IPS DF 6.9 (cell line): ENCODE results near the gene SERPINB6.

Source experiments
- DNase-seq: peaks from one replicate; pipeline ENCODE4 v3.0.0-alpha.2; 2013; ENCODE audit warnings: low read depth, low spot score
- H3K27ac ChIP-seq: one replicate; pipeline ENCODE4 v1.5.1; 2013; ENCODE audit warnings: low read length, control low read depth
- H3K27me3 ChIP-seq: 2 replicates; pipeline ENCODE4 v1.6.1; 2013; ENCODE audit warnings: mild to moderate bottlenecking, low read length; ENCODE audit not compliant: control insufficient read depth, insufficient read depth
- H3K36me3 ChIP-seq: 2 replicates; pipeline ENCODE4 v1.6.1; 2013; ENCODE audit warnings: low read length; ENCODE audit not compliant: control insufficient read depth, insufficient read depth
- H3K4me1 ChIP-seq: 2 replicates; pipeline ENCODE4 v1.6.1; 2013; ENCODE audit warnings: low read length; ENCODE audit not compliant: control insufficient read depth, insufficient read depth
- H3K4me3 ChIP-seq: 2 replicates; pipeline ENCODE4 v1.5.1; 2013; ENCODE audit warnings: mild to moderate bottlenecking, low read length
- H3K9me3 ChIP-seq: 2 replicates; pipeline ENCODE4 v1.6.1; 2013; ENCODE audit warnings: low read length, inconsistent platforms; ENCODE audit not compliant: control insufficient read depth, insufficient read depth
- WGBS: extraction: QIAGEN DNeasy Blood & Tissue Kit; methylation state at CpG from one replicate; pipeline ENCODE4 v1.1.7; 2013; ENCODE audit warnings: mixed read lengths, missing lambda C conversion rate; ENCODE audit not compliant: insufficient read length, insufficient coverage; 5-methylcytosine and 5-hydroxymethylcytosine counted together

SERPINB6 gene

GRCh38 chr6:2988426-2989331 lies 17.3 kb upstream of the SERPINB6 start:
- H3K27me3 ChIP-seq: no peaks in the 10 kb centered on the region
- H3K4me1 ChIP-seq: peaks cover 8% of the 10 kb centered on the region; the same call in 1 of the 2 replicates
- no peaks in the 10 kb centered on the region for H3K9me3 ChIP-seq
- H3K4me3 ChIP-seq: peak overlapping the region; percentile 52; the same call in 1 of the 2 replicates
- H3K36me3 ChIP-seq: no peaks in the 10 kb centered on the region
- DNase-seq: peak; percentile 64
- WGBS: no CpG with 5 or more reads among the region's 64 CpGs
- H3K27ac ChIP-seq: peak overlapping the region; percentile 78

GRCh38 chr6:2988094-2988425 lies 16.7 kb upstream of the SERPINB6 start:
- H3K4me3 ChIP-seq: peak overlapping the region; percentile 52; the same call in 1 of the 2 replicates
- peaks cover 8% of the 10 kb centered on the region; the same call in 1 of the 2 replicates for H3K4me1 ChIP-seq
- no peaks in the 10 kb centered on the region for H3K9me3 ChIP-seq
- H3K27me3 ChIP-seq: no peaks in the 10 kb centered on the region
- peak overlapping the region; percentile 78 for H3K27ac ChIP-seq
- H3K36me3 ChIP-seq: no peaks in the 10 kb centered on the region
- DNase-seq: no peak
- WGBS: no CpG with 5 or more reads among the region's 2 CpGs

GRCh38 chr6:2986722-2987221 lies 15.4 kb upstream of the SERPINB6 start:
- WGBS: no CpG with 5 or more reads among the region's 4 CpGs
- no peaks in the 10 kb centered on the region for H3K36me3 ChIP-seq

GRCh38 chr6:2984738-2985406 lies 13.5 kb upstream of the SERPINB6 start:
- no peaks in the 10 kb centered on the region for H3K36me3 ChIP-seq
- no peaks in the 10 kb centered on the region for H3K27me3 ChIP-seq
- no peaks in the 10 kb centered on the region for H3K9me3 ChIP-seq
- WGBS: no CpG with 5 or more reads among the region's 12 CpGs
- H3K27ac ChIP-seq: no peak overlapping the region
- H3K4me3 ChIP-seq: no peak overlapping the region
- H3K4me1 ChIP-seq: peaks cover 6% of the 10 kb centered on the region; the same call in 1 of the 2 replicates
- no peak for DNase-seq

More at GRCh38 chr6:2986722-2987221, 15.4 kb upstream of the SERPINB6 start:
- Histone ChIP-seq H3K4me3 (no peak overlapping the region), H3K9me3 (no peaks in the 10 kb centered on the region), H3K27me3 (no peaks in the 10 kb centered on the region), H3K4me1 (peaks cover 8% of the 10 kb centered on the region; the same call in 1 of the 2 replicates), H3K27ac (no peak overlapping the region)
- DNase-seq: no peak

- Histone ChIP-seq H3K36me3 (no peaks in the 10 kb centered on the region), H3K27me3 (no peaks in the 10 kb centered on the region), H3K4me3 (no peak overlapping the region), H3K27ac (no peak overlapping the region), H3K9me3 (no peaks in the 10 kb centered on the region), H3K4me1 (peaks cover 2% of the 10 kb centered on the region; the same call in 1 of the 2 replicates)
- no peak for DNase-seq
- no CpG with 5 or more reads among the region's 4 CpGs for WGBS
Measured at GRCh38 chr6:2982426-2983117, 11.2 kb upstream of the SERPINB6 start.

GRCh38 chr6:2980465-2980855 lies 9.1 kb upstream of the SERPINB6 start:
- Histone ChIP-seq H3K27ac (no peak overlapping the region), H3K4me3 (no peak overlapping the region), H3K9me3 (no peaks in the 10 kb centered on the region), H3K4me1 (peaks cover 2% of the 10 kb centered on the region; the same call in 1 of the 2 replicates), H3K27me3 (no peaks in the 10 kb centered on the region), H3K36me3 (no peaks in the 10 kb centered on the region)
- DNase-seq: no peak
- WGBS: no CpG with 5 or more reads among the region's 3 CpGs

GRCh38 chr6:2979819-2980464 lies 8.6 kb upstream of the SERPINB6 start:
- no peaks in the 10 kb centered on the region for H3K9me3 ChIP-seq
- peaks cover under 1% of the 10 kb centered on the region; the same call in 1 of the 2 replicates for H3K4me1 ChIP-seq
- DNase-seq: no peak
- no peaks in the 10 kb centered on the region for H3K27me3 ChIP-seq
- WGBS: no CpG with 5 or more reads among the region's 2 CpGs
- no peak overlapping the region for H3K4me3 ChIP-seq
- H3K36me3 ChIP-seq: no peaks in the 10 kb centered on the region
- no peak overlapping the region for H3K27ac ChIP-seq

GRCh38 chr6:2978923-2979322 lies 7.6 kb upstream of the SERPINB6 start:
- DNase-seq: no peak
- Histone ChIP-seq H3K36me3 (no peaks in the 10 kb centered on the region), H3K4me3 (no peak overlapping the region), H3K27me3 (no peaks in the 10 kb centered on the region), H3K4me1 (no peaks in the 10 kb centered on the region), H3K9me3 (no peaks in the 10 kb centered on the region), H3K27ac (no peak overlapping the region)
- WGBS: no CpG with 5 or more reads among the region's 4 CpGs

- Histone ChIP-seq H3K4me3 (no peak overlapping the region), H3K9me3 (no peaks in the 10 kb centered on the region), H3K36me3 (no peaks in the 10 kb centered on the region), H3K27ac (no peak overlapping the region), H3K27me3 (no peaks in the 10 kb centered on the region), H3K4me1 (no peaks in the 10 kb centered on the region)
- no CpG with 5 or more reads among the region's 3 CpGs for WGBS
- no peak for DNase-seq
Measured at GRCh38 chr6:2977799-2978590, 6.6 kb upstream of the SERPINB6 start.
